HG03064 (cell line): Measurements from ENCODE around the gene SLC37A1.

ENCODE experiments used
- ATAC-seq: cut with Tn5 transposase; IDR thresholded peaks from one replicate; pipeline ENCODE4 v1.9.1; 2021; ENCODE audit warnings: low read depth; ENCODE audit not compliant: unreplicated experiment

The SLC37A1 gene

GRCh38 chr21:42556960-42557359 lies 43.3 kb downstream of the SLC37A1 start:
- ATAC-seq, result no peak

GRCh38 chr21:42557420-42557819 lies 43.8 kb downstream of the SLC37A1 start:
- no peak for ATAC-seq

DNA sequence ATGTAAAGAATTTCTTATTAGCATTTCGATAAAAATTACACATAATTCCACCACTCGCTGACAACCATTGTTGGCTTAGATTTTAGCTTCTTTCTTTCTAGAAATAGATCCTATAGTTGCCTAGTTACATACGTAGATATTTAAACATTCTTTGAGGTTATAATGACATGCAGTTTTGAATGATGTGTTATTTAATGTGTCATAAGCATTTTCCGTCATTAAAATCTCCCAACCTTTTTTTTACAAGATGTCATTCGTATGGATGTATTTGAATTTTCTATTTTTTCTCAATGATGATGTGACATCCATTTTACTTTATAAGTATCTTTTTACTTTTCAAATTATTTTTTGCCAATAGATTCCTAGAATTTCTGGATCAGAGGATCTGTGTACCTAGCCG lies 44.7 kb downstream of the SLC37A1 start:
- ATAC-seq, result no peak

GRCh38 chr21:42558846-42559245 lies 45.2 kb downstream of the SLC37A1 start:
- no peak for ATAC-seq

- ATAC-seq, result no peak
Measured at GRCh38 chr21:42559326-42559725, 45.7 kb downstream of the SLC37A1 start.

DNA sequence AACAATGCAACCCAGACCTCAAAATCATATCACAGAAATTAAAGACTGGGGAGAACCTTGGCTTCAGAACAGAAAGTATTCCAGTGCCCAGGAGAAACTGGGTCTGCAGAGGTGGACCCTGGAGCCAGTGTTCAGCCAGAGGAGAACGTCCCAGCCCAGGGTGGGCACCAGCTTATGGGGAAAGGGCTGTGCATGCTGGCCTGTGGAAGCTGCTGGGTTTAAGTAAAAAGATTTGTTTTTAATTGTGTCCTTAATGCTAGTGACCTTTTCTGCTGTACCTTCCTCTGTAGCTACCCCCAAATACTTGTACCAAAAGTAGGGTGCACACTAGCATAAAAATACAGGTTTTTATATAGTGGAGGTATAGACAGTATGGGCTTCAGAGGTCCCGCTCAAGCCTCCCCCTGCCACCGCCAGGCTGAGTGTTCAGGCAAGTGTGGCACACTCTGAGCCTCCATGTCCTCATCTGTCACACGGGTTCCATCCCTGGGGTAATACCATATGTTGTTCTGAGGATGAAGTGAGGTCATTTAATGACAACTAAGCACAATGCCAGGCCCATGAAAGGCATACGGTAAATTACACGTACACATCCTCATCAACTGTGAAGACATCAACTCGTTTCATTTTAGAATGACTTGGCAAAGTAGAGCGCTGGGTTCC lies 47.0 kb downstream of the SLC37A1 start:
- no peak for ATAC-seq

DNA sequence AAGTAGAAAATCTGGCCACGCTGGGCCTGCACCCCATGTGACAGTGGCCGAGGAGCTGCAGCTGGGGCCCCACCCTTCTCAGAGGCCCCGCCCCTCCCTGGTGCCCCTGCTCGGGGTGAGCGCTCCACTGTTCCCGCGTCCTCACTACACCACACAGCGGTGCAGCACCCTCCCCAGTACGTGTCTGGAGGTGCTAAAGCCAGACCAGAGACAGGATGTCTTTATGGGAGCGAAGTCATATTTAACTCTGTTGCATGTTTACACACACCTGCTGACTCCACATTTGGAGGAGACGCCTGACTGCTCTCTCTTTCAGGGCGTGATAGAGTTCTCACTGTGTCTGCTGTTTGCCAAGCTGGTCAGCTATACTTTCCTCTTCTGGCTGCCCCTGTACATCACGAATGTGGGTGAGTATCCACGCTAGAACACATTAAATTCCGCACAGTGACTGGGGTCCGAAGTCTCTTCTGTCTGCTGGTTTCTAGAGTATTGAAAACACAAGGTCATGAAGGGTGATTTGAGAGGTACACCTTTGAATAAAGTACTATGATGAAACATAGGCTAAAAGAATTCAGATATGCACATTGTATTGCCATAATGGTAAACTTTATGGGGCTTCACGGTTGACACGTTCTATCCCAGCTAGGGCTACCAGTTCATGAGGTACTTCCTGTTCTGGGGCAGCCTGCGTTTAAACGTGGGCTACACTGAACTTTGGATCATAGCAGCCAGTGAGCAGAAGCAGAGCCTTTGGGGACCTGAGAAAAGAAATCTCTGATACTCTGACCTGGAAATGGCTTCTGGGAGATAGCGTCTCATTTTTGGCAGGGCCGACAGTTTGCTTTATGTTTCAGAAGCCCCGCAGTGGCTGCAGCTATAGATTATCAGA lies 48.4 kb downstream of the SLC37A1 start:
- ATAC-seq, result no peak

DNA sequence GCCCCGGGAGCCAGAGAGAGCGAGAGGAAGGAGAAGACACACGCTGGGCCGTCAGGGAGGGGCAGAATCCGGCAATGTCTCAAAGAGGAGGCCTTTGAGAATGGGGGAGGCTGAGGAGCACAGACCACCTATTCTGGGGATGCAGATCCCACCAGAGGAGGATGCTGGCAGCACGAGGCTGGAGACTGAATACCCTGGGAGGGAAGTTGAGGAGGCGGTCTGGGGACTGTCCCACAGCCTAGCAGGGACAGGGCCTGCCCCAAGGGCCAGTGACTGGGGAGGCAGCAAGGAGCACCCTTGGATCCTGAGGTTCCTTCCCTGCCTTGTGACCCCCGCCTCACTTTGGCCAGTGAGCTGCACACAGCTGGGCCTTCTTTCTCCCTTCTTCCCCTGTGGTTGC lies 49.2 kb downstream of the SLC37A1 start:
- ATAC-seq, result no peak

DNA sequence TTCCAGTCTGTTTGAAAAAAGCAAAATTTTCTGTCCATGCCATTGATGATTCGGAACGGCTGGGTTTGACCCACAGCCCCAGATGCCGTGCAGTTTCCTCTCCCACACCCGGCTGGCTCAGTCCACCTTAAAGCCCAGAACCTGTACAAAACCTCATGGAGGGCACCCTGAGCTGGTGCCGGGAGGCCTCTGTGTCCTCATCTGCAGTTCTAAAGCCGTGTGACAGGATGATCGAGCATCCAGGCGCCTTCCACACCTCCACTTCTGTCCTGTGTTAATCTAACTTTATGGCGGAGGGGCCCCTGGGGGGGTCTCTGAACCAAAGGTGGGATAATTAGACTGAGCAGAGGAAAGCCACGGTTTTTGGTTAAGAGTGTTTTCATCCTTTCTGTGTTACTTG lies 49.6 kb downstream of the SLC37A1 start:
- ATAC-seq, result no peak

DNA sequence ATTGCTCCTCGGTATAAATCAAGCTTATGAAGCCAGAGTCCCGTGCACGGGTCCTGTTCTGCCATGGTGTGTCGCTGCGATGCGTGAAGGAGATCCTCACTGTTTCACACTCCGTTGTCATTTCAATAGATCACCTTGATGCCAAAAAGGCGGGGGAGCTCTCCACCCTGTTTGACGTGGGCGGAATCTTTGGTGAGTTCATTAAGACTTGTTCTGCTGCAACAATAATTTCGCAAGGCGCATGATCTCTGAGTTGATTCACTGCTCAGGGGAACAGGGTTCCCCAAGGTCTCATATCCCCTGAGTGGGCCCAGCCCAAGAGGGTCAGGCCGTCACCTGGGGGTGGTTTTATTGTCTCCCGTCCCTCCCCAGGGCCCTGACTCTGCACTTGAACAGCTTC lies 50.0 kb downstream of the SLC37A1 start:
- ATAC-seq, result no peak

DNA sequence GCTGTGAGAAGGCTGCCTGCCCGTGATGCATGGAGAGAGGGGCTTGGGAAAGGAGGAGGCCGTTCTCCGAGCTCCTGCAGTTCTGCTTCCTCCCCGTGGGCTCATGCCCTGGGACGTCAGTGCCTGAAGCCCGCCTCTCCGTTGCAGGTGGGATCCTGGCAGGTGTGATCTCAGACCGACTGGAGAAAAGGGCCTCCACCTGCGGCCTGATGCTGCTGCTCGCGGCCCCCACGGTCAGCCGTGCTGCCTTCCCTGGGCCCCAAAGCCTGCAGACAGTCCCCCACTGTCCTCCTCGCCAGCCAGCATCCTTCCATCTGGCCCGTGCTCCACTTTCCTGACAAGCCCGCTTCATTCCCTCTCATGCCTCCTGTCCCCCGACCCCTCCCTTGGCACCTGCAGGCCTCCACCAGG lies 50.9 kb downstream of the SLC37A1 start:
- no peak for ATAC-seq

- no peak for ATAC-seq
Measured at GRCh38 chr21:42565206-42565810, 51.7 kb downstream of the SLC37A1 start.

DNA sequence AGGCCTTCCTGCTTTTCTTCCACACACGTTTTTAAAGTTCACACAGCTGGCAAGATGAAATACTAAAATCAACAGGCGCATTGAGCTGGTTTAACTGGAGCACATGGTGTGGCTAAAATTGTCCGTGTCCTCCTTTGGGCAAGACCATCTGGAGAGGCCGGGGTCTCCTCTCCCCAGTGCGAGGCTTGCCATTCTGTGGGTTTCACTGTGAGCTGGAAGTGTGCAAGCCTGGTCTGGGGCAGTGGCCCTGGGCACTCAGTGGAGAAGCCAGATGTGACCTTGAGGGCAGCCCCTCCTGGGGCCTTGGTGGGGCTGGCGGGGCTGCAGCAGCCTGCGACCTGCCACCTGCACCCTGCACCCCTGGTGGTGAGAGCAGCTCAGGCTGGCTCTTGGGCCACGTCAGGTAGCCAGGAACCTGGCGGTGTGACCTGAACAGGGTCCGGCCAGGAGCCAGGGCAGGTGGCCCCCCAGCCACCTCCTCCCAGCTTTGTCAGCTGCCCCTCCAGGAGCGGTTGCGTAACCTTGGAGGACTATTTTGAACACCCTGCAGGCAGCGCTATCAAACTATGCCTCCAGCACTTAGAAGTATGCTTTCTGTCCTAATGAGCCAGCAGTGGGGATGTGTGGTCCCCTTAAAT lies 52.4 kb downstream of the SLC37A1 start:
- no peak for ATAC-seq

GRCh38 chr21:42566524-42567213 lies 53.0 kb downstream of the SLC37A1 start:
- ATAC-seq, result no peak

- no peak for ATAC-seq
Measured at GRCh38 chr21:42567214-42567555, 53.5 kb downstream of the SLC37A1 start.

DNA sequence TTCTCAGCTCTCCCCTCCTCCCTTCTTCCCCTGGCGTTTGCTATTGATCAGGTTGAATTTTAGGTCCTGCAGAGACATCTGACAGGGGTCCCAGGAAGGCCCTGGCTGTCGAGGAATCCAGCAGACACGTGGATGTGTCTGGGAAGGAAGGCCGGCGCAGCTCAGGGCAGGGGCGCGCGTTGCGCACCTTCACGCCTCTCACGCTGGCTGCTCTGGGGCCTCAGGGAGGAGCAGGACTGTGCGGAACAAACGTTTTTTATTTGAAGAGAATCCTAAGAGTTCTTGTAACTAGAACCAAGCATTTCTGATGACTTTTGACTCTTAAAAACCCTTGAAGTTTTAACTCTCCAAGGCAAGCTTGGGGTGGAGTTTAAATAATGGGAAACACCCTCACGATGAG lies 54.2 kb downstream of the SLC37A1 start:
- no peak for ATAC-seq

DNA sequence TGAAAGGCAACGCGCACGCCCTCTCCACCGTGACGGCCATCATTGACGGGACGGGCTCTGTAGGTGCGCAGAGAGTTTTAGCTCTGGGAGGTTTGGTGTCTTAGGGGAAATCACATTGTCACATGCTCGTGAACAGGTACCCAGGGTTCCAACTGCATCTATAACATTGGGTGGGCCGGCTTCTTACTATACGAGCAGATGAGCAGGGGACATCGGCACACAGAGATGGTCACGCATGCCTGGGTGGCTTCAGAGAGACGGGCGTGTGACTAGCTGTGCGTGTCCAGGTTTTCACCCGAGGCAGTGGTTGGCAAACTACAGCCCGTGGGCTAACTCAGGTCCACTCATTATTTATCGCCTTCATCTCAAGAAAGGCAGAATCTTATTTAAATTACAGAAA lies 54.7 kb downstream of the SLC37A1 start:
- no peak for ATAC-seq

DNA sequence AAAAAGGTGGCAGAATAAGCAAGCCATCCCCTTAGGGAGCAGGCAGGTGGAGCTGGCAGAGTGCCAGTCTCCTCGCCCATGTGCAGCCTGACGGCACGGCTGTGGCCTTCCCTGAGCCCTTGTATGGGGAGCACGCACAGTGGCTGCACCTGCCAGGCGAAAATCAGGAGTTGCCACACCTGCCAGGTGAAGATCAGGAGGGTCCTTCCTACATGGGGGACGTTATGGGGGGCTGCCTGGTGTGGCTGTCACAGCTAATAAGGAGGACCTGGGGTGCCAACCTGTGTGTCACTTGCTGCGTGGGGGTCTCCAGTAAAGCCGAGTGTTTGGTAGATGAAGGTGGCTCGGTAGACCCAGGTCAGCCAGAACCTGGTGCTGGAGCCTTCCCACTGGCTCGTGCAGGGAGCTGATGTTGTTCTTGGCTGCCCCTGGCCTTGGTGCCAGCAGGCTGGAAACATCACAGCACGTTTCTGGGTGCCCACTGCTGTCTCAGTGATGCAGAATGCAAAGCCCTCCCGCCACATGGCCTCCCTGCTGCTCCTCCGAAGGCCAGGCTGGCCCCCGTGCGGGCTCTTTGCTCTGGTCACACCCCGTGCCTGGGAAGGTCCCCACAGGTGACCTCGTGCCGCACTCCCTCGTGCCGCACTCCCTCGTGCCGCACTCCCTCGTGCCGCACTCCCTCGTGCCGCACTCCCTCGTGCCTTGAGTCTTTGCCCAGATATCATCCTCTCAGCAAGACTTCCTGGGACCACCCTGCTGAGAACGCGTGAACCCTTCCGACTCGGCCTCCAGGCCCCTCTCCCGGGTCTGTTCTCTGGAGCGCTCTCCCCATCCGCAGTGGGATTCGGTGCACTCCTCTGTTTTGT lies 55.4 kb downstream of the SLC37A1 start:
- ATAC-seq, result no peak

DNA sequence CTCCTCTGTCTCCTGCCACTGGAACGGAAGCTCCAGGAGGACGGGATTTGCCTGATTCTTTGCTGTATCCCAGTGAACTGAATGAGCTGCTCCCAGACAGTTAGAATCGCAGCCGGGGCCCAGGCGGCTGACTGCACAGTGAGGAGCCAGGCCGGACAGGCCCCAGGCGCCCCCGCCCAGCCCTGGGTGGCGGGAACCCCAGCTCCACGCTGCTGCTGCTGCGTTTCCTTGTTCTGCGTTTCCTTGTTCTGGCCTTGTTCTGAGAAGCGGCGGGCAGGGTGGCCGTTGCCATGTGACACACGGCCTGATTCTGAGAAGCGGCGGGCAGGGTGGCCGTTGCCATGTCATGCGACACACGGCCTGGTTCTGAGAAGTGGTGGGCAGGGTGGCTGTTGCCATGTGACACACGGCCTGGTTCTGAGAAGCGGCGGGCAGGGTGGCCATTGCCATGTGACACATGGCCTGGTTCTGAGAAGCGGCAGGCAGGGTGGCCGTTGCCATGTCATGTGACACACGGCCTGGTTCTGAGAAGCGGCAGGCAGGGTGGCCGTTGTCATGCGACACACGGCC lies 56.2 kb downstream of the SLC37A1 start:
- ATAC-seq, result no peak
